Measurements from ENCODE around the gene SPATS1. TPM values are rescaled to one million over a fixed set of nuclear protein-coding genes. Genes with fewer than 3 reads are reported as not detected.
"Not testable (repeated sequence)": the region's sequence is repeated elsewhere in the genome, so short reads cannot be mapped to it uniquely, and the experiment has no call there.

SPATS1 gene
- total and polyA plus RNA-seq, 7 experiments from 2014 or later, result not detected

- DNase-seq (no peak), ATAC-seq (no peak)
- H3K4me3 ChIP-seq (ENCODE audit: low read length), result no peak overlapping the region
- peaks cover 16 to 32% (median 25%) of the 10 kb centered on the region in 7 donors for H3K4me1 Mint-ChIP-seq
- no peak overlapping the region for H3K27ac ChIP-seq (ENCODE audit: low read depth, low read length)
- CTCF ChIA-PET, result interaction anchor here (1.8 kb wide), 1 partner anchor 43 kb away, joined by 5 read pairs; no protein-coding TSS in a partner anchor
- peaks cover 0 to 65% (median 16%) of the 10 kb centered on the region in 3 experiments for H3K36me3 ChIP-seq (ENCODE audit: control insufficient read depth in 2 of 3, insufficient read depth in 3 of 3, low read length in 3 of 3)
- H3K4me1 ChIP-seq (ENCODE audit: control insufficient read depth in 2 of 2, insufficient read depth in 2 of 2, low read length in 2 of 2), result peaks cover 7 to 9% of the 10 kb centered on the region in 2 donors
- no peaks in the 10 kb centered on the region for H3K9me3 Mint-ChIP-seq
- H3K27ac Mint-ChIP-seq, result peak overlapping the region in 1 of 9 donors; percentile 36
- H3K36me3 Mint-ChIP-seq, result peaks cover 7 to 27% (median 16%) of the 10 kb centered on the region in 5 donors
- H3K9me3 ChIP-seq (ENCODE audit: control insufficient read depth in 2 of 3, low read length in 3 of 3), result no peaks in the 10 kb centered on the region
- POLR2A ChIA-PET, result interaction anchor here (1.2 to 1.6 kb wide), 3 partner anchors 12 to 63 kb away, joined by 4 to 8 read pairs (median 7); partner anchors contain the start of gene HSP90AB1
- intact Hi-C loops (cut with micrococcal nuclease), result no loop called here
- H3K4me3 Mint-ChIP-seq, result peak overlapping the region in 1 of 10 donors; percentile 63
- H3K27me3 ChIP-seq (ENCODE audit: control insufficient read depth in 2 of 2, insufficient read depth in 2 of 2, low read length in 2 of 2), result no peaks in the 10 kb centered on the region
- H3K27me3 Mint-ChIP-seq, result no peaks in the 10 kb centered on the region
Measured at GRCh38 chr6:44310241-44310640, 32.2 kb upstream of the SPATS1 start.

GRCh38 chr6:44311304-44311703 lies 31.1 kb upstream of the SPATS1 start:
- Histone ChIP-seq H3K4me3 (ENCODE audit: low read length) (no peak overlapping the region), H3K4me1 (ENCODE audit: control insufficient read depth in 2 of 2, insufficient read depth in 2 of 2, low read length in 2 of 2) (peaks cover 7 to 9% of the 10 kb centered on the region in 2 donors), H3K27me3 (ENCODE audit: control insufficient read depth in 2 of 2, insufficient read depth in 2 of 2, low read length in 2 of 2) (no peaks in the 10 kb centered on the region), H3K36me3 (ENCODE audit: control insufficient read depth in 2 of 3, insufficient read depth in 3 of 3, low read length in 3 of 3) (peaks cover 0 to 55% (median 16%) of the 10 kb centered on the region in 3 experiments), H3K27ac (ENCODE audit: low read depth, low read length) (no peak overlapping the region), H3K9me3 (ENCODE audit: control insufficient read depth in 2 of 3, low read length in 3 of 3) (no peaks in the 10 kb centered on the region)
- intact Hi-C loops (cut with micrococcal nuclease), result no loop called here
- H3K36me3 Mint-ChIP-seq, result peaks cover 7 to 27% (median 16%) of the 10 kb centered on the region in 5 donors
- H3K4me1 Mint-ChIP-seq, result peaks cover 18 to 32% (median 25%) of the 10 kb centered on the region in 7 donors
- CTCF ChIA-PET, result interaction anchor here (1.0 kb wide), 1 partner anchor 43 kb away, joined by 3 read pairs; no protein-coding TSS in a partner anchor
- no peak overlapping the region for H3K27ac Mint-ChIP-seq
- H3K27me3 Mint-ChIP-seq, result peaks cover 0 to 4% (median 0%) of the 10 kb centered on the region in 5 donors
- POLR2A ChIA-PET, result interaction anchor here (0.6 to 1.6 kb wide), 3 partner anchors 13 to 64 kb away, joined by 3 to 8 read pairs (median 4); partner anchors contain the start of gene HSP90AB1
- ATAC-seq, result no peak
- no peaks in the 10 kb centered on the region for H3K9me3 Mint-ChIP-seq
- H3K4me3 Mint-ChIP-seq, result peak overlapping the region in 8 of 10 donors; percentile 94 to 100 (median 96)
- DNase-seq, result no peak

GRCh38 chr6:44311767-44312166 lies 30.7 kb upstream of the SPATS1 start:
- no peaks in the 10 kb centered on the region for H3K9me3 Mint-ChIP-seq
- intact Hi-C loops (cut with micrococcal nuclease), result loop anchor here in 1 of 2 donors (2.0 kb wide), 3 partner anchors 43 to 89 kb away; partner anchors contain the start of genes CDC5L and SLC29A1
- H3K36me3 Mint-ChIP-seq, result peaks cover 7 to 27% (median 16%) of the 10 kb centered on the region in 5 donors

GRCh38 chr6:44312901-44313788 lies 29.3 kb upstream of the SPATS1 start, which contains the start of gene AARS2:
TSS of gene AARS2 (minus strand) at chr6:44313347. CDS start at chr6:44313323, 24 bp downstream.
- Histone ChIP-seq H3K9me3 (ENCODE audit: control insufficient read depth in 2 of 3, low read length in 3 of 3) (no peaks in the 10 kb centered on the region), H3K27me3 (ENCODE audit: control insufficient read depth in 2 of 2, insufficient read depth in 2 of 2, low read length in 2 of 2) (no peaks in the 10 kb centered on the region), H3K4me1 (ENCODE audit: control insufficient read depth in 2 of 2, insufficient read depth in 2 of 2, low read length in 2 of 2) (peaks cover 7 to 9% of the 10 kb centered on the region in 2 donors), H3K4me3 (ENCODE audit: low read length) (peak within 1 kb of the TSS; percentile 91), H3K27ac (ENCODE audit: low read depth, low read length) (peak within 1 kb of the TSS; percentile 89), H3K36me3 (ENCODE audit: control insufficient read depth in 2 of 3, insufficient read depth in 3 of 3, low read length in 3 of 3) (peaks cover 0 to 38% (median 16%) of the 10 kb centered on the region in 3 experiments)
- DNase-seq (peak; percentile 79 to 95 (median 88)), ATAC-seq (peak; percentile 99)
- H3K9me3 Mint-ChIP-seq, result no peaks in the 10 kb centered on the region
- peaks cover 7 to 19% (median 12%) of the 10 kb centered on the region in 5 donors for H3K36me3 Mint-ChIP-seq
- peaks cover 16 to 32% (median 25%) of the 10 kb centered on the region in 7 donors for H3K4me1 Mint-ChIP-seq
- intact Hi-C loops (cut with micrococcal nuclease), result loop anchor here (1.0 to 2.0 kb wide), 7 partner anchors 44 to 186 kb away; partner anchors contain the start of genes CDC5L (in 2 of the 2), HSP90AB1 (in 1 of the 2), MRPL14 (in 1 of the 2) and NFKBIE (in 1 of the 2)
- ChIA-PET POLR2A (interaction anchor here (0.7 to 1.5 kb wide), 6 partner anchors 9 to 623 kb away, joined by 3 to 5 read pairs (median 4); partner anchors contain the start of genes HSP90AB1 and SLC35B2), CTCF (interaction anchor here (0.6 to 1.9 kb wide), 7 partner anchors 10 to 189 kb away, joined by 3 to 6 read pairs (median 4); partner anchors contain the start of genes HSP90AB1 and SLC35B2)
- peaks cover 0 to 13% (median 3%) of the 10 kb centered on the region in 5 donors for H3K27me3 Mint-ChIP-seq
- H3K4me3 Mint-ChIP-seq, result peak within 1 kb of the TSS; percentile 94 to 100 (median 96)
- H3K27ac Mint-ChIP-seq, result peak within 1 kb of the TSS; percentile 88 to 98 (median 94)

More at GRCh38 chr6:44311767-44312166, 30.7 kb upstream of the SPATS1 start:
- ATAC-seq (no peak), DNase-seq (no peak)
- peaks cover 0 to 6% (median 0%) of the 10 kb centered on the region in 5 donors for H3K27me3 Mint-ChIP-seq
- peak overlapping the region; percentile 94 to 100 (median 96) for H3K4me3 Mint-ChIP-seq
- no peaks in the 10 kb centered on the region for H3K27me3 ChIP-seq (ENCODE audit: control insufficient read depth in 2 of 2, insufficient read depth in 2 of 2, low read length in 2 of 2)
- no peak overlapping the region for H3K27ac ChIP-seq (ENCODE audit: low read depth, low read length)
- H3K9me3 ChIP-seq (ENCODE audit: control insufficient read depth in 2 of 3, low read length in 3 of 3), result no peaks in the 10 kb centered on the region
- H3K4me1 Mint-ChIP-seq, result peaks cover 18 to 32% (median 25%) of the 10 kb centered on the region in 7 donors
- H3K4me1 ChIP-seq (ENCODE audit: control insufficient read depth in 2 of 2, insufficient read depth in 2 of 2, low read length in 2 of 2), result peaks cover 7 to 9% of the 10 kb centered on the region in 2 donors
- H3K27ac Mint-ChIP-seq, result peak overlapping the region in 5 of 9 donors; percentile 33 to 92 (median 66)
- H3K4me3 ChIP-seq (ENCODE audit: low read length), result peak overlapping the region; percentile 91
- peaks cover 0 to 50% (median 16%) of the 10 kb centered on the region in 3 experiments for H3K36me3 ChIP-seq (ENCODE audit: control insufficient read depth in 2 of 3, insufficient read depth in 3 of 3, low read length in 3 of 3)
- ChIA-PET CTCF (interaction anchor here (1.0 kb wide), 1 partner anchor 44 kb away, joined by 3 read pairs; no protein-coding TSS in a partner anchor), POLR2A (interaction anchor here (0.6 to 1.6 kb wide), 4 partner anchors 14 to 65 kb away, joined by 3 to 8 read pairs (median 4); partner anchors contain the start of gene HSP90AB1)

- H3K9me3 ChIP-seq (ENCODE audit: control insufficient read depth in 2 of 3, low read length in 3 of 3); H3K9me3 Mint-ChIP-seq; H3K4me3 ChIP-seq (ENCODE audit: low read length); POLR2A ChIA-PET; DNase-seq; H3K27ac Mint-ChIP-seq; intact Hi-C loops (cut with micrococcal nuclease); H3K27ac ChIP-seq (ENCODE audit: low read depth, low read length); H3K27me3 ChIP-seq (ENCODE audit: control insufficient read depth in 2 of 2, insufficient read depth in 2 of 2, low read length in 2 of 2); H3K4me1 ChIP-seq (ENCODE audit: control insufficient read depth in 2 of 2, insufficient read depth in 2 of 2, low read length in 2 of 2); ATAC-seq: not testable (repeated sequence)
- peaks cover 10 to 27% (median 18%) of the 10 kb centered on the region in 5 donors for H3K27me3 Mint-ChIP-seq
- H3K4me1 Mint-ChIP-seq, result peaks cover 14 to 32% (median 25%) of the 10 kb centered on the region in 7 donors
- peaks cover 6 to 11% (median 10%) of the 10 kb centered on the region in 5 donors for H3K36me3 Mint-ChIP-seq
- CTCF ChIA-PET, result interaction anchor here (0.7 to 1.3 kb wide), 6 partner anchors 9 to 1470 kb away, joined by 3 to 6 read pairs (median 3); no protein-coding TSS in a partner anchor
- peaks cover 0 to 25% (median 12%) of the 10 kb centered on the region in 3 experiments for H3K36me3 ChIP-seq (ENCODE audit: control insufficient read depth in 2 of 3, insufficient read depth in 3 of 3, low read length in 3 of 3)
- H3K4me3 Mint-ChIP-seq, result peak overlapping the region in 2 of 10 donors; percentile 39 to 46
Measured at GRCh38 chr6:44314657-44315056, 27.8 kb upstream of the SPATS1 start.

- ATAC-seq (no peak), DNase-seq (no peak)
- no peak overlapping the region for H3K27ac ChIP-seq (ENCODE audit: low read depth, low read length)
- Mint-ChIP-seq H3K9me3 (peaks cover 0 to 12% (median 0%) of the 10 kb centered on the region in 11 donors), H3K4me1 (peaks cover 9 to 27% (median 19%) of the 10 kb centered on the region in 7 donors), H3K27me3 (peaks cover 17 to 35% (median 23%) of the 10 kb centered on the region in 5 donors), H3K4me3 (no peak overlapping the region), H3K36me3 (peaks cover 0 to 4% (median 3%) of the 10 kb centered on the region in 5 donors), H3K27ac (no peak overlapping the region)
- ChIA-PET CTCF (no interaction called here), POLR2A (no interaction called here)
- no peaks in the 10 kb centered on the region for H3K27me3 ChIP-seq (ENCODE audit: control insufficient read depth in 2 of 2, insufficient read depth in 2 of 2, low read length in 2 of 2)
- H3K36me3 ChIP-seq (ENCODE audit: control insufficient read depth in 2 of 3, insufficient read depth in 3 of 3, low read length in 3 of 3), result peaks cover 0 to 17% (median 5%) of the 10 kb centered on the region in 3 experiments
- peaks cover 7 to 9% of the 10 kb centered on the region in 2 donors for H3K4me1 ChIP-seq (ENCODE audit: control insufficient read depth in 2 of 2, insufficient read depth in 2 of 2, low read length in 2 of 2)
- intact Hi-C loops (cut with micrococcal nuclease), result no loop called here
- H3K9me3 ChIP-seq (ENCODE audit: control insufficient read depth in 2 of 3, low read length in 3 of 3), result no peaks in the 10 kb centered on the region
- H3K4me3 ChIP-seq (ENCODE audit: low read length), result no peak overlapping the region
Measured at GRCh38 chr6:44315516-44315915, 26.9 kb upstream of the SPATS1 start.
